ENCODE results near the gene NF2.

The NF2 gene

DNA sequence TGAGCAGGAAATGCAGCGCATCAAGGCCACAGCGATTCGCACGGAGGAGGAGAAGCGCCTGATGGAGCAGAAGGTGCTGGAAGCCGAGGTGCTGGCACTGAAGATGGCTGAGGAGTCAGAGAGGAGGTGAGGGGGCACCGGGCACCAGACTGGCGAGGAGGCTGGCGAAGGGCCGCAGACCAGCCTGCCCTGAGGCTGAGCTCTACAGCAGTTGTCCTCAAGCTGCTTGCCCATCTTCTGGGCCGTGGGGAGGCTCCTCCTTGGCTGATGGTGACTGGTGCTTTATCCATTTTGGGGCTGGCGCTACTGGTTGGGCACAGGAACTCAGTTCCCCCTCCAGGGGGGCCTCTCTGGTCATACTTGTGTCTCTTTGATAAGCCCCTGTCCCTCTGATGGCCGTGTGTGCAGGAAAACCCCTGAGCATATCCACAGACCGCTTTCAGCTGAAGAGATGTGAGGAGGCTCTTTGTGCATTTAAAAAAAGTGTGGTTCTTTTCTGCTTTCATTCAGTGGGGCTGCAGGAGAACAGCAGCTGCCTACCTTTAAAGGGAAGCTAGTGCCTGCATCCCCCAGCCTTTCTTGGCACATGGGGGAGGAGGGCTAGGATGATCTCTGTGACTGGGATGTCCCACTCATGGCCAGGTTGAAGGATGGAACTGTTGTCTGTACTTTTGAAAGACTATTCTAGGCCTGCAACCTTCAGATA is 70.1 kb downstream of the NF2 start:
- no peak for DNase-seq

- no peak for DNase-seq
Measured at GRCh38 chr22:29674121-29674520, 70.7 kb downstream of the NF2 start.

DNA sequence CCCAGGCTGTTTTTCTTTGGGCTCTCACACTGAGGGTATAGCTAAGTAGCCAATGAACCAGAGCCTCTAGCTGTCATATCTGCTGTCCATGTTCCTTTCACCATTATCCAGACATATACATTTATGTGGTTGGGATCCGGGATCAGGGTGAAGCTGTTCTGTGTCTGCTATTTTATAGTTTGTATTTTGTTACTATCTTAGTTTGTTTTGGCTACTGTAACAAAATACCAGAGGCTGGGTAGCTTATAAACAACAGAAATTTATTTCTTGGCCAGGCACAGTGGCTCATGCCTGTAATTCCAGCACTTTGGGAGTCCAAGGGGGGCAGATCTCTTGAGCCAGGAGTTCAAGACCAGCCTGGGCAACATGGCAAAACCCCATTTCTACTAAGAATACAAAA is 75.9 kb downstream of the NF2 start:
- no peak for DNase-seq

- DNase-seq = no peak
Measured at GRCh38 chr22:29683536-29683935, 80.1 kb downstream of the NF2 start.

GRCh38 chr22:29684244-29684643 is 80.8 kb downstream of the NF2 start:
- DNase-seq = no peak

GRCh38 chr22:29689206-29689879 is 85.9 kb downstream of the NF2 start:
- DNase-seq = peak; percentile 39

- DNase-seq = peak; percentile 30
Measured at GRCh38 chr22:29689880-29690213, 86.4 kb downstream of the NF2 start.

DNA sequence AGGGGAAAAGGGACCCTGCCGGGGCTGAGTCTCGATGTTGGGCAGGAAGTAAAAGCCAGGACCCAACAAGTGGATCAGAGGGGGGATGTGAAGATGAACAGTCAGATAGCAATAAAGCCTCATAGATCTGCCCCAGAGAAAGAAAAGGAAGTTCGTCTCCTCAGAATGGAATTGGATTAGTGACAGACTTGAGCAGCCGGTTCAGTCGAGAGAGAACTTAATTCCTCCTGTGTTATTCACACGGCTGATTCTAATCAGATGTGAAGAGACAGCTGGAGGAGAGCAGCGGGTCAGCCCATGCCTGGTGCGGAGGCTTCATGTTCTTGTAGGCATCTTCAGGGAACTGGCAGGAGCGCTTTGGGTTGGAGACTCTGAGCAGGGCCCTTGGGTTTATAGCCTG is 87.0 kb downstream of the NF2 start:
- peak; percentile 44 for DNase-seq

DNA sequence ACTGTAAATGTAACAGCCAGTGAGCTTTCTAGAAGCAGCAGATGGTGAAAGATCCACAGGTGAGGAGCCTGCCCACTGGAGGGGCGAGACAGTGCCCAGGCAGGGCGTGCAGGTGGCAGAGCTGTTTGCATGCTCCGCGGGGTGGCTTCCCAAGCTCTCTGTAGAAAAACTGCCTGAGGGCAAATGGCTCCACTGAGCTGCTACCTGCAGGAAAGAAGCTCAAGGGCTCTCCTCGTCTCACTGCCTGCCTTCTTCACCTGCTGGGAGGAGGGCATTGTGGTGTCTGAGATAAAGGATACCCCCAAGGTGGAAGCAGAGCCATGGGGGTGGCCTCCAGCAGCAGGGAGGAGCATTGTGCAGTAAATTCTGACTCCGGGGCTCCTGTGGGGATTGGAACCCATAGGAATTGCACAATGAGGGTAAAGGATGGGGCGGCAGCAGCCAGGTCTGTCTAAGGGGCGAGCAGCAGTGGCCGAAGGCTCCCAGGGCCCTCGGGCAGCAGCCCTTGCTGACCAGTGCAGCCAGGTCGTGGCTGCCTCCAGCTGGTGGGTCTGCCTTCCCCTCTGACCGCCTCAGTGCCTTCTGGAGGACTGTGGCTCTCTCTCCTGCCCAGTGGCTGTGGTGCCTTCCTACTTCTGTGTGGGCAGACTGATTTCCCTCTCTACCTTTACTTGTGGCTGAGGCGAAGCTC is 88.3 kb downstream of the NF2 start:
- no peak for DNase-seq

DNA sequence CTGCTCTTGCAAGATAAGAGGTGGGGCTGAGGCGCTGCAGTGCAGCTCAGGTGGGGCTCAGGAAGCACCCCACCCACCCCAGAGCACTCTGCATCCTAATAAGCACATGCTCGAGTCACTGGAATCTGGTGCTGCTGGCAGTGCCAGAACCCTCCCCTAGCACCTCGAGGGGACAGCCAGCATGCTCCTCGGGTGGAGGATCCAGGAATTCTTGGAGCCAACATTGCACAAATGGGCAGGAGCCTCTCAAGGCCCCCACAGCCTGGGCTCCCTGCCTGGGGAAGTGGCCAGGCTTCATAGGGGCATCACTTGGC is 88.9 kb downstream of the NF2 start:
- no peak for DNase-seq

DNA sequence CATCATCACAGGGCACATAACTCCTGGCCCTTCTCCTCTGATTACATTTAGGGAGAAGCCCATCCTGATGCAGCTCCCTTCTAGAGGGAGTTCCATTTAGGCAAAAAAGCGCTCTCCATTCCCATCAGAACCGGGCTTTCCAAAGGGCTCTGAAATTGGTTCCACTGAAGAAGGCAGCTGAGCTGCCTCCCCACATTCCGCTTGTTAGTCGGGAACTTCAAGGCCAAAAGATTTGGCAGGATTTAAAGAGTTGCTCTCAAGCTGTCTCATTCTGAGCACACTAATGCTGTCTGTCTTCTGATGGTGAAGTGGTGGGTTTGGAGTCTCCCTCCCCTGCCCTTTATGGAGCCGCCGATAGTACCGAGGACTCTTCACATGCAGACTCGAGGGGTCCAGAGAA is 89.7 kb downstream of the NF2 start:
- DNase-seq = no peak

DNA sequence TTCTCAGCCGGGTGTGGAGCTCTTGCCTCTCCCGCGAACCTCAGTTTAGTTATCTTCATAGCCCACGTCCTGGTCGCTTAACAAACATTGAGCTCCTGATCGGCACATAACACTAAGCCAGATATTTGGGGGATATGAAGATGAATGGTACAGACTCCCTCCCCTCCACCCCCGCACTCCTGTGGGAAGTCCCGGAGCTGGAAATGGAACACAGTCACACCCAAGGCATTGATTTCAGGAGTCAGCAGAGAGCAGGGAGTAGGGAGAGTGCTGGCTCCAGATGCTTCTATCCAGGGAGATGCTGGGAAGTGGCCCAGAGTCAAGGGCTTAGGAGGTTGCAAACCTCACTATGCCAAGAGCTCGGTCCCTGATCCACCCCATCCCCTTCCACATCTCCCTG is 90.2 kb downstream of the NF2 start:
- no peak for DNase-seq

GRCh38 chr22:29695129-29695926 is 91.9 kb downstream of the NF2 start:
- no peak for DNase-seq

- no peak for DNase-seq
Measured at GRCh38 chr22:29697853-29698598, 94.6 kb downstream of the NF2 start.

DNA sequence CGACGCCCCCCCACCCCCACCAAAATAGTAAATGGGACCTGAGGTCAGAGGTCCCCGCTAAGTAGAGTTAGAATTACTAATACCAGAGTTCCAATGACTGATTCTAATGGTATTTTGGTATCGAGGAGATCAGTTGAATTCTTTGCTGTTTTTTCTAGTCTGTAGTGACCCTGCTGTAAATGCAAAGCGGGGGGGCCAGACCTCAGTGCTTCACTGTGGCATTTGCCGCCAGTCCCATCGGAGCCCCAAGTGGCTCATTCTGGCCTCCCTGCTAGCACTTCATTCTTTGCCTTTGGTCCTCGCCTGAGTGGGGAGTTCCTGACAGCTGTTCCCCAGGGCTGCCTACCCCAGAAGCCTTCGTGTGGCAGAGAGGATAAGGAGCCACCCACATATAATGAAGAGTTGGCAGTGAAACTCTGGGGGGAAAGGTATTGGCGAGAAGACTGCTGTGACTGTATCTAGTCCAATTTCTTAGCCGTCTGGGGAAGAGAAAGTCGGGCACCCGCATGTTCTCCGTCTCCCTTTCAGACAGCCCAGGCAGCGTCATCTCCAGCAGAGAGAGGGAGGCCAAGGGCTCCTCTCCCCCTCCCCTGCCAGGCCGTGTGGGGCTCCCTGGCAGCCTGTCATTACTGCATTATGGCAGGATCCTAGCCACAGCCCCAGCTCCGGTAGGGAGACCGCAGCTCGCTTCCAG is 96.9 kb downstream of the NF2 start:
- DNase-seq = no peak

- DNase-seq = no peak
Measured at GRCh38 chr22:29700900-29701154, 97.4 kb downstream of the NF2 start.

DNA sequence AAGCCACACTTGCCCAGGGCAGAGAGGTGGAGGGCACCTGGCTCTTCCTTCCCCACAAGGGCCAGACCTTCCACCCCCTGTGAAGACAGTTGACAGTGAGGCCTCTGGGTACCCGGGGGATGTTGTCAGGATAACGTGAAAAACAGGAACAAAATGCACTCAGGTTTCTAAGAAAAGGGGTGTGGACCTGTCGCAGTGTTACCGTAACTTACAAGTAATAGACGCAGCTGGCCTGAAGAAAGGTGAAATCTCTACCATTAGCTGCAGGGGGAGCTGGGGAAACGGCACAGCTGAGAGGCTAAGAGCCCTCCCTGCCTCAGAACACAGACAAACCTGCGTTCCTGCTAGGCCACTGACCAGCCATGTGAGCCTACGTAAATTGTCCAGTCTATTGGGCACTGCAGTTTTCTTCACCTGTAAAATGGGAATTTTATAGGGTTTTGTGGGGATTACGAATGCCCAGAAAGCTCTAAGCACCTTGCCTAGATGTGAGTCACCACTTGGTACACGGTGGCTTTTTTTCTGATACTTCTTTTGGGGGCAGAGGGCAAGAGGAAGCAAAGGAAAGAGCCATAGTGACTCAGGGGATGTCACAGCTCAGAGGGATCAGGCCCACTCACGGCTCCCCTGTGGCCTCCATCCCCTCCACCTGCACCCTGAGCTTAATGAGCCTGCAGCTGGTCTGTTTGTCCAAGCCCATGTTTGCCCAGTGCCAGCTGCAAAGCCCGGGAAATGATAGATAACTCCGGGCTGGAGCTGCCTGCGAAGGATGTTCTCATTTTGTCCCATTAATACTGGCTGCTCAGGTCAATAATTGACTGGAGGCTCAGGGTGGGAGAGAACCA is 97.9 kb downstream of the NF2 start:
- no peak for DNase-seq

- DNase-seq = no peak
Measured at GRCh38 chr22:29702000-29702930, 98.8 kb downstream of the NF2 start.

GRCh38 chr22:29702931-29703501 is 99.6 kb downstream of the NF2 start:
- DNase-seq = no peak

DNA sequence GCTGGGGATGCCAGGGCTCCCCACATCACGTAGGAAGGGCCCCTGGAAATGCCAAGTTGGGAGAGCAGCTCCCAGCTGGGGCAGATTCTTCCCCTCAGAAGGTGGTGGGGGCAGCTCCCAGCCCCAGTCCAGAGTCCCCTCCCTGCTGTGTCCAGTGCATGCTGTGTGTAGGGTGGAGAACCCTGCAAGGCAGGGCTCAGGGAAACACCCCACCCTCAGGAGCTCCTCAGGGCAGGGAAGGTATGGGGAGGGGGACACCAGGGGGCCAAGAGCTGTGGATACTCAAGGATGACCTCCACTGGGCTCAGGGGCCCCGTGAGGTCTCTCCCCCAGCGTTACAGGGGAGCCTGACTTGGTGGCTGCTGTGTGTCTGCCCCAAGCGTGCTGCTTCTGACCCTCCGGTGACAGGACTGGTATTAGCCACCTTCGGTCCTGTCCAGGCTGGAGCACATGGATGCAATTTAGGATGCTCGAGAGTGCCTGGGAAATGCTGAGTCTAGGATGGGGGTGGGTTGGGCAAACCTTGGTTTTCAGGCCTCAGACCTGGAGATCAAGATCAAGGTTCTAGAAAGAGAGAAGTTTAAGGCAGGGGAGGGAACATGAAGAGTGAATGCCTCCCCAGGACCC is 100.2 kb downstream of the NF2 start:
- DNase-seq = no peak

Measured in fibroblast of skin of right quadriceps (primary cell).